AG04450 (cell line): ENCODE measurements around the gene NBEAL2. TPM values are rescaled to one million over a fixed set of nuclear protein-coding genes. Genes with fewer than 3 reads are reported as not detected.

Source experiments
- CTCF ChIA-PET: fragments of 300-600, 350-600 bp; formaldehyde crosslinking; extraction: SDS; loops from one replicate; lab custom pipeline; 2022; ENCODE audit warnings: antibody characterized with exemption, inconsistent platforms; lab: Charles Lee
- POLR2A ChIA-PET: fragments of 350-600 bp; formaldehyde crosslinking; extraction: SDS; loops from one replicate; lab custom pipeline; 2021; ENCODE audit warnings: antibody characterized with exemption, inconsistent platforms; lab: Yijun Ruan, JAX
- DNase-seq: peaks from one replicate; pipeline ENCODE4 v3.0.0-alpha.2; 2011; ENCODE audit warnings: low read depth, low spot score
- H3K27ac ChIP-seq: one replicate; pipeline ENCODE4 v1.5.1; 2012; ENCODE audit warnings: low read depth, low read length, control low read depth
- H3K27me3 ChIP-seq: one replicate; pipeline ENCODE4 v1.6.0; 2012; ENCODE audit warnings: low read length; ENCODE audit not compliant: control insufficient read depth, insufficient read depth
- H3K4me3 ChIP-seq: 2 replicates; pipeline ENCODE4 v1.5.1; 2011; ENCODE audit warnings: mild to moderate bottlenecking, low read depth, low read length, control low read depth
- H3K9me3 ChIP-seq: 2 replicates; pipeline ENCODE4 v1.5.1; 2012; ENCODE audit warnings: low read length; ENCODE audit not compliant: control insufficient read depth, insufficient read depth
- polyA plus RNA-seq: library from polyadenylated mRNA; depleted of rRNA; stranded (reverse); fragments of >200 nt; gene quantifications from 2 replicates; pipeline ENCODE4 v1.2.3, GENCODE V29; 2011
- TF ChIP-seq, protein P1 (sequence below): IDR thresholded peaks from 2 replicates; pipeline ENCODE4 v1.5.1; 2011; ENCODE audit warnings: low read depth, low read length, control low read depth, inconsistent platforms

Gene NBEAL2
- polyA plus RNA-seq, 1 experiment = 2.1 TPM

DNA sequence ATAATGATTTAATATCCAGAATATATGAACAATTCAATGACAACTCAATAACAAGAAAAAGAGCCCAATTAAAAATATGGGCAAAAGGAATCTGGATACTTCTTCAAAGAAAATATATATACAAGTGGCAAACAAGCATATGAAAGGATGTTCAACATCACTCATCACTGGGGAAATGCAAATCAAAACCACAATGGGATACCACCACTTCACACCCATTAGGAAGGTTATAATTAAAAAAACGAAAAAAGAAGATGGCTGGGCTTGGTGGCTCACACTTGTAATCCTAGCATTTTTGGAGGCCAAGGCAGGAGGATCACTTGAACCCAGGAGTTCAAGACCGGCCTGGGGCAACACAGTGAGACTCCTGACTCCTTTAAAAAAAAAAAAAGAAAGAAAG lies 7.1 kb upstream of the NBEAL2 start:
- DNase-seq = no peak
- ChIA-PET POLR2A (interaction anchor here (0.7 kb wide), 1 partner anchor 11 kb away, joined by 3 read pairs; no protein-coding TSS in a partner anchor), CTCF (no interaction called here)
- H3K4me3 ChIP-seq = no peak overlapping the region
- H3K9me3 ChIP-seq = no peaks in the 10 kb centered on the region; the same call in 1 of the 2 replicates
- TF ChIP-seq, protein P1, sequence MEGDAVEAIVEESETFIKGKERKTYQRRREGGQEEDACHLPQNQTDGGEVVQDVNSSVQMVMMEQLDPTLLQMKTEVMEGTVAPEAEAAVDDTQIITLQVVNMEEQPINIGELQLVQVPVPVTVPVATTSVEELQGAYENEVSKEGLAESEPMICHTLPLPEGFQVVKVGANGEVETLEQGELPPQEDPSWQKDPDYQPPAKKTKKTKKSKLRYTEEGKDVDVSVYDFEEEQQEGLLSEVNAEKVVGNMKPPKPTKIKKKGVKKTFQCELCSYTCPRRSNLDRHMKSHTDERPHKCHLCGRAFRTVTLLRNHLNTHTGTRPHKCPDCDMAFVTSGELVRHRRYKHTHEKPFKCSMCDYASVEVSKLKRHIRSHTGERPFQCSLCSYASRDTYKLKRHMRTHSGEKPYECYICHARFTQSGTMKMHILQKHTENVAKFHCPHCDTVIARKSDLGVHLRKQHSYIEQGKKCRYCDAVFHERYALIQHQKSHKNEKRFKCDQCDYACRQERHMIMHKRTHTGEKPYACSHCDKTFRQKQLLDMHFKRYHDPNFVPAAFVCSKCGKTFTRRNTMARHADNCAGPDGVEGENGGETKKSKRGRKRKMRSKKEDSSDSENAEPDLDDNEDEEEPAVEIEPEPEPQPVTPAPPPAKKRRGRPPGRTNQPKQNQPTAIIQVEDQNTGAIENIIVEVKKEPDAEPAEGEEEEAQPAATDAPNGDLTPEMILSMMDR = no peak
- no peaks in the 10 kb centered on the region for H3K27me3 ChIP-seq
- H3K27ac ChIP-seq = no peak overlapping the region

DNA sequence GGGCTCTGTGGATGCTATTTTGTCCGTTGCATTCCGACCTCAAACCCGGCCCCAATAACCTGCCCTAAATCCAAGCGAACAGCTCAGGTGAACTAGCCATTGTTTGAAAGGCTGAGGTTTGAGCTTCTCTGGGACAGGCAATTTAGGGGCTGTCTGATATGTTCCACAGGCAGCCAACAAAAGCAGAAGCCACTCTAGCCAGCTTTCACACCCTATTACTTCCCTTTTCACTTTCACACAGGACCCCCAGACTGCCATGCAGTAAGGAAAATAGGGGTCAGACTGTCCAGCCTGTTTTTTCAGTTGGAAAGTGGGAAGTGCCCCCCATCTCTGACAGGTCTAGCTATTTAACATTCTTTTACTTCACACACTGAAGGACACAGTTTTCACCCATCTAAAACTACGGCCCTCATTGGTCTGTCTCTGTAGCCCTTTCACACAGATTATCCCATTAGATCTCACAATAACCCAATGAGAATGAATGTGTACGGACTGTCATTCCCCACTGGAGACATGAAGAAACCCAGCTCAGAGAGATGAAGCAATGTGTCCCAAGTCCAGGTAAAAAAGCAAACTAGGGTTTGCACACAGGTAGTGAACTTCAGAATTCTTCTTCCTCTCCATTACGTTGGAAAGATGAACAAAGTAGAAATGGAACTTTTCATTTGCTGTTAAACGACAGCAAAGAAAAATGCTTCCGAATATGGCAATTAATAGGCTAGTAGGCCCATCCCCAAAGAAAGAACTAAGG lies 4.9 kb upstream of the NBEAL2 start:
- Histone ChIP-seq H3K9me3 (no peaks in the 10 kb centered on the region; the same call in 1 of the 2 replicates), H3K4me3 (no peak overlapping the region), H3K27ac (no peak overlapping the region), H3K27me3 (no peaks in the 10 kb centered on the region)
- ChIA-PET CTCF (interaction anchor here (0.6 to 1.1 kb wide), 3 partner anchors 25 to 39 kb away, joined by 3 to 5 read pairs (median 3); no protein-coding TSS in a partner anchor), POLR2A (no interaction called here)
- no peak for DNase-seq
- TF ChIP-seq, protein P1 = no peak

DNA sequence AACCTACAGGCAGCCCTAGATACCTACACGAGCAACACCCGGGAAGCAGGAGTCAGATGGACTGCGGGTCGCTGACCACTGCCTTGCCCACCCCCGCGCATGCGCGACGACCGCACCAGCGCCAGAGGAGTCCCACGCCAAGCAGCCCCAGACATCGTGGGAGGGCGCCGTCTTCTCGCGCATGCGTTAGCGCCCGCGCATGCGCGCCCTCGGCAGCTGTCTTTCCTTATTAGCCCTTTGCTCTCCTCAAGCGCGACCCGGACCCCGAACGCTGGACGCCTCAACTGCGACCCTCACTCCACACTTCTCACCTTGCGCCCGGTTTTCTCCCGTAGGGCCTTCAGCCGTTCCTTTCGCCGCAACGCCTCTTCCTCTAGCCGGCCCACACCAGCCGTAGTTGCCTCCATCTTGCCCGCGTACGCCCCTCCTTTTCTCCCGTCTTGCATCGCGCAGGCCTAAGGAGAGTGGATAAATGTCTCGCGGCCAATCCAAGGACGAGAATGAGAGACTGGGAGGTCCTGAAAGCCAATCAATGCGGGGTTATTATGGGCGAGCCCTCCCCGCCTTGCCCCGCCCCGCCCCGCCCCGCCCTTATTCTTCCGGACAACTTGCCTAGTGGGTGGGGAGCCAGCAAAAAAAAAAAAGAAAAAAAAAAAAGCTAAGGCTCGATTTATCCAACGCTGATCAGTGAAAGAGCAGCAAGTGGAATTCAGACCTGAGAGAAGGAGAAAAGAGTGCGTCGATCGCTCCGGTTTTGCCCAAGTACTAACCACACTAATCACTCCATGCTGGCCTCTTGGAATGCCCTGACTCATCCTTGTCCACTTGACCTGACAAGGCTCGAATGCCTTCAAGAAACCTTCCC lies 2.9 kb upstream of the NBEAL2 start, which contains the start of gene CCDC12:
TSS of gene CCDC12 (minus strand) at position 420 of the 865 bp plus-strand sequence. CDS start at position 407, 13 bp downstream.
- ChIA-PET CTCF (interaction anchor here (0.6 to 1.7 kb wide), 3 partner anchors 41 to 489 kb away, joined by 3 to 6 read pairs (median 5); no protein-coding TSS in a partner anchor), POLR2A (interaction anchor here (0.5 to 1.9 kb wide), 12 partner anchors 11 to 1287 kb away, joined by 3 to 15 read pairs (median 4); no protein-coding TSS in a partner anchor)
- DNase-seq = peak; percentile 98
- Histone ChIP-seq H3K27ac (peak within 1 kb of the TSS; percentile 94), H3K27me3 (no peaks in the 10 kb centered on the region), H3K9me3 (no peaks in the 10 kb centered on the region; the same call in 1 of the 2 replicates), H3K4me3 (peak within 1 kb of the TSS; percentile 90)
- TF ChIP-seq, protein P1 = no peak

DNA sequence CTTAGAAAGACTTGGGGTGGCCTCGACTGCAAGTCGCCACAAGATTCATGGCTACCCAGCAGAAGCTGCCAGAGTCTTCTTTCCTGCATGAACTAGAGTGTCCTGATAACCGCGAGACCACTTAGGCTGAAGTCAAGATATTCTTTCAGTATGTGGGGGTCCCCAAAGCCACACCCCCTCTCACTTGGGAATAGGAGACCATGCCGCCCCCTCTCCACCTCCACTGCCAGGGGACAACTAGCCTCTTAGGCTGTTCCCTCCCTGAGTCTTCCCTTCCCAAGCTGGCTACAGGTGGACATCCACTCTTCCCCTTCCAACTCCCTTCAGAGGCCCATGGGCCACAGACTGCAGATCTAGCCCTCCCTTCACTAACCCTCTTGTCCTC lies 1.7 kb upstream of the NBEAL2 start:
- H3K27ac ChIP-seq = no peak overlapping the region
- ChIA-PET CTCF (interaction anchor here (1.1 kb wide), 1 partner anchor 54 kb away, joined by 5 read pairs; no protein-coding TSS in a partner anchor), POLR2A (no interaction called here)

More for the DNA sequence above, 1.7 kb upstream of the NBEAL2 start:
- H3K4me3 ChIP-seq = no peak overlapping the region
- H3K9me3 ChIP-seq = no peaks in the 10 kb centered on the region; the same call in 1 of the 2 replicates
- no peaks in the 10 kb centered on the region for H3K27me3 ChIP-seq
- TF ChIP-seq, protein P1 = no peak
- DNase-seq = no peak
